Activated CD4-positive, alpha-beta T cell treated with anti-CD3 and anti-CD28 coated beads for 36 hours (primary cell): ENCODE data around the gene TMEM134. TPM values are rescaled to one million over a fixed set of nuclear protein-coding genes. Genes with fewer than 3 reads are reported as not detected.
A peak's percentile ranks its signal among the peaks of the same experiment; 100 is the strongest.
"Not testable (repeated sequence)": the region's sequence is repeated elsewhere in the genome, so short reads cannot be mapped to it uniquely, and the experiment has no call there.

ENCODE experiments used
- ATAC-seq: fragments of 200-7000 bp; cut with Tn5 transposase; one replicate; pipeline ENCODE4 v1.10.0; 2021; ENCODE audit warnings: mild to moderate bottlenecking, moderate library complexity
- CTCF ChIA-PET: fragments of 350-600 bp; sonication (Branson Sonifier 250); formaldehyde crosslinking; loops from one replicate; lab custom pipeline; 2021; ENCODE audit warnings: antibody characterized with exemption; lab: Charles Lee
- POLR2A ChIA-PET: fragments of 350-600 bp; sonication (Branson Sonifier 250); formaldehyde crosslinking; loops from one replicate; lab custom pipeline; 2021; ENCODE audit warnings: antibody characterized with exemption, inconsistent platforms; lab: Charles Lee
- DNase-seq: peaks from one replicate; pipeline ENCODE4 v3.0.0-alpha.2; 2020
- H3K27ac Mint-ChIP-seq: one replicate; pipeline ENCODE4 v1.8.0; 2021; ENCODE audit warnings: mixed read lengths
- H3K27me3 Mint-ChIP-seq: one replicate; pipeline ENCODE4 v1.8.0; 2021; ENCODE audit warnings: mixed read lengths
- H3K36me3 Mint-ChIP-seq: one replicate; pipeline ENCODE4 v1.8.0; 2021; ENCODE audit warnings: low read depth, mixed read lengths
- H3K4me1 Mint-ChIP-seq: one replicate; pipeline ENCODE4 v1.8.0; 2021; ENCODE audit warnings: mixed read lengths
- H3K4me3 Mint-ChIP-seq: one replicate; pipeline ENCODE4 v1.8.0; 2021; ENCODE audit warnings: mild to moderate bottlenecking, moderate library complexity, mixed read lengths
- H3K9me3 Mint-ChIP-seq: one replicate; pipeline ENCODE4 v1.8.0; 2021; ENCODE audit warnings: low read depth, mixed read lengths
- intact Hi-C, 2 experiments: fragments of 100-400 bp; cut with DNase I in 1 of 2; cut with micrococcal nuclease in 1 of 2; formaldehyde crosslinking; loops; one replicate each; pipeline versions ENCODE4 v1.14.2 to v1.15.1; 2022 to 2024; cut with DNase I, micrococcal nuclease
- total RNA-seq, 2 experiments: library from RNA; stranded (reverse); gene quantifications; one replicate each; pipeline ENCODE4 v1.2.3, GENCODE V29; 2021

Gene TMEM134
- total RNA-seq, 2 experiments from 2014 or later: 69.9 to 74.7 TPM

DNA sequence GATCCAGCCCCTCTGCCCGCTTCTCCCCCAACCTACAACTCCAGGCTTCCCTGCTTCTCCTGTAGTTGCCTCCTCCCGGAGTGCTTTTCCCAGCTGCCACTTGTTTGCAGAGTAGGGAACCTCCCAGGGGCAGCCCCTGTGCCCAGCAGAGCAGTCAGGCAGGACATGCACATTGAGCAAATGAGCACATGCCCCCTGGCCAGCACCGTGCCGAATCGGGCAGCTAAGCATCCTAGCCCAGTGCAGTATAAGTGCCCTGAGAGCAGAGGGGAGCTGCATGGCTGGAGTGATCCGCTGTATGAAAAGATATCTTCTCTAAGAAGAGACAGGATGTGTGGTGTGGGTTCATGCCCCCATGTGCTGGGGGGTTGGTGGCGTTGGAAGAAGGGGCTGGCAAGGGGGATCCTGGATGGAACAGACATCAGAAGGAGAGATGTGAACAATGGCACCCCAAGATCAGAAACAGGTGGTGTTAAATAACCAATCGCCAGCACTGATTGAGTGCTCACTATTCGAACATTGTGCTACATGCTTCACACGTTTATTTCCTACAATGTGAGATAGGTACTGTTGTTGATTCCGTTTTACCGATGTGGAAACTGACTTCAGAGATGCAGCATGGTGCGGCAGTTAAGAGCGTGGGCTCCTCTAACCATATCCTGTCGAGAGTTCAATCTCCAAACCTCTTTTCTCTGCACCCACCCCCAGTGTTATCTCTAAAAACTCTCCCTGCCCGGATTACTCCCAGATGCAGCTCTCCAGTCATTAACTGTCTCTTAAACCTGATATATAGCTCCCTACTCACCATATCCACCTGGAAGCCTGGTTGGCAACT, 15.0 kb upstream of the TMEM134 start:
- POLR2A ChIA-PET: interaction anchor here (0.6 to 1.5 kb wide), 3 partner anchors 15 to 1024 kb away, joined by 3 to 4 read pairs (median 3); partner anchors contain the start of gene TMEM134
- intact Hi-C loops: loop anchor here (1.0 to 10.0 kb wide), 14 partner anchors 15 to 849 kb away; partner anchors contain the start of genes CDK2AP2 (in 1 of the 2), GRK2 (in 1 of the 2), PITPNM1 (in 1 of the 2) and POLD4 (in 1 of the 2)
- CTCF ChIA-PET: interaction anchor here (0.6 kb wide), 2 partner anchors 38 to 84 kb away, joined by 3 read pairs; no protein-coding TSS in a partner anchor
- H3K27ac Mint-ChIP-seq: peak overlapping the region; percentile 99
- H3K36me3 Mint-ChIP-seq: peaks cover 52% of the 10 kb centered on the region
- ATAC-seq (peak; percentile 17), DNase-seq (peak; percentile 74)
- no peaks in the 10 kb centered on the region for H3K27me3 Mint-ChIP-seq
- peak overlapping the region; percentile 86 for H3K4me3 Mint-ChIP-seq
- peaks cover 60% of the 10 kb centered on the region for H3K4me1 Mint-ChIP-seq
- H3K9me3 Mint-ChIP-seq: peaks cover 2% of the 10 kb centered on the region

DNA sequence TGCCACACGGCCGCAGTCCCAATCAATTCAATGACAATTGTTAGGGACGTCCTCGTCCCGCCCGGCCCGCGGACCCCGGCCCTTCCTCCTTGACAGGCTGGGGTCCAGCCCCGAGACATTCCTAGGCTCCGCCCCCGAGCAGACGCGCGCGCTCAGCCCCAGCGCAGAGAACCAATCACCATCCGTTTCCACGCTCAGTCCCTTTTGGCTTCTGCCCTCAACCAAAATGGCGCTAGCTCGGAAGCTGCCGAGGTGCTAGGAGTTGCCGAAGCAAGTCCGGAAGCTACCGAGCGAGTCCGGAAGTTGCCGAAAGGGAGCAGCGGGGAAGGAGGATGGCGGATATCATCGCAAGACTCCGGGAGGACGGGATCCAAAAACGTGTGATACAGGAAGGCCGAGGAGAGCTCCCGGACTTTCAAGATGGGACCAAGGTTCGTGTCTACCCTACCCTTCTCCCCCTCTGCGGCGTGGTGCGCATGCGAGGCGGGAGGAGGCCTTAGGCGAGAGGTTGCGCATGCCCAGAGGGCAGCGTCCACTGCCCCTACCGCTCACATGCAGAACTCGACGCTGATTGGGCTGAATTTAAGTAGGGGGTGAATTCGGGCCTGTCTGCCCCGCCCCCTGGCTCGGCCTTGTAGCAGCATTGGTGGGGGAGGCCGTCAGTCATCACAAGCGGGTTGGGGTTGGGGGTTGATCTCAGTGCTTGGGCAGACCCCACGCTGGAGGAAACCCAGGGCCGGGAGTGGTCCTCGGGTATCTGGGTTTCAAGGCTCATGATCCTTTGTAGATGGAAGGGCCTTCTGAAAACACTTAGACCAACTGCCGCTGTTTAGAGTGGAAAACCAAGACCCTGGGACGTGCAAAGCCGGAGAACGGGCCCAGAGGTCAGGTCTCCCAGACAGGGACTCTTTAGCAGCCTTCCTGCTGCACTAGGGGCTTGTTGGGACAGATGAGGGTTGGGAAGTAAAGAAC, 14.1 kb upstream of the TMEM134 start, which contains the start of gene AIP:
Gene AIP (plus strand): TSS at position 200 of the 972 bp plus-strand sequence. CDS start 133 bp downstream, at position 333.
- ATAC-seq (peak; percentile 72), DNase-seq (peak; percentile 99)
- Mint-ChIP-seq H3K27me3 (no peaks in the 10 kb centered on the region), H3K4me1 (peaks cover 50% of the 10 kb centered on the region), H3K27ac (peak within 1 kb of the TSS; percentile 99), H3K9me3 (peaks cover 2% of the 10 kb centered on the region), H3K4me3 (peak within 1 kb of the TSS; percentile 86), H3K36me3 (peaks cover 43% of the 10 kb centered on the region)
- intact Hi-C loops: loop anchor here (1.0 to 10.0 kb wide), 11 partner anchors 14 to 848 kb away; partner anchors contain the start of genes CDK2AP2 (in 1 of the 2), GRK2 (in 1 of the 2), POLD4 (in 1 of the 2) and PPP1CA (in 1 of the 2)
- POLR2A ChIA-PET: no interaction called here
- CTCF ChIA-PET: interaction anchor here (0.6 to 1.2 kb wide), 5 partner anchors 10 to 127 kb away, joined by 3 to 5 read pairs (median 3); partner anchors contain the start of gene CDK2AP2

DNA sequence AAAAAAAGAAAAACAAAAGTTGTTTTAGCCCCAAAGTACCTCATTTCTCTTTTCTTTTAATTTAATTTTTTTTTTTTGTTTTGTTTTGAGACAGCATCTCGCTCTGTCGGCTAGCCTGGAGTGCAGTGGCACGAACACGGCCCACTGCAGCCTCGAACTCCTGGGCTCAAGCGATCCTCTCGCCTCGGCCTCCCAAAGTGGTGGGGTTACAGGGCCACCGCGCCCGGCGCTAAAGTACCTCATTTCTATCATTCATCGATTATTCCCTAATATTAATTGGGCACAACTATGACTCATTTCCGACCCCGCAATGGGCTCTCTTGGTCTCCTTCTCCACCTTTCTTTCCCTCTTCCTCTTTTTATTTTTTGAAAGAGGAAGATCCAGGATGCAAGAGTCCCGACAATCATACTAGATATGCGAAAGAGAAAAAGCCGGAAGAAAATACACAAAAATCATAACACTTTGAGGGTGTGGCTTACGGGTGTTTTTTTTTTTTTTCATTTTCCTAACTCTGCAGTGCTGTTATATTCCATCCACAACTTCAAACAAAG, 13.3 kb upstream of the TMEM134 start:
- peak overlapping the region; percentile 99 for H3K27ac Mint-ChIP-seq
- intact Hi-C loops: loop anchor here in 1 of 2 experiments (1.0 to 10.0 kb wide), 3 partner anchors 13 to 848 kb away; partner anchors contain the start of genes GRK2, RBM4 and TMEM134
- ATAC-seq: no peak
- ChIA-PET POLR2A (interaction anchor here (0.7 kb wide), 1 partner anchor 12 kb away, joined by 4 read pairs; no protein-coding TSS in a partner anchor), CTCF (interaction anchor here (0.7 to 1.2 kb wide), 6 partner anchors 10 to 315 kb away, joined by 3 to 5 read pairs (median 4); partner anchors contain the start of genes CDK2AP2 and TBC1D10C)
- no peaks in the 10 kb centered on the region for H3K27me3 Mint-ChIP-seq
- H3K4me3 Mint-ChIP-seq: peak overlapping the region; percentile 86
- no peak for DNase-seq
- H3K4me1 Mint-ChIP-seq: peaks cover 43% of the 10 kb centered on the region
- no peaks in the 10 kb centered on the region for H3K9me3 Mint-ChIP-seq
- peaks cover 35% of the 10 kb centered on the region for H3K36me3 Mint-ChIP-seq

DNA sequence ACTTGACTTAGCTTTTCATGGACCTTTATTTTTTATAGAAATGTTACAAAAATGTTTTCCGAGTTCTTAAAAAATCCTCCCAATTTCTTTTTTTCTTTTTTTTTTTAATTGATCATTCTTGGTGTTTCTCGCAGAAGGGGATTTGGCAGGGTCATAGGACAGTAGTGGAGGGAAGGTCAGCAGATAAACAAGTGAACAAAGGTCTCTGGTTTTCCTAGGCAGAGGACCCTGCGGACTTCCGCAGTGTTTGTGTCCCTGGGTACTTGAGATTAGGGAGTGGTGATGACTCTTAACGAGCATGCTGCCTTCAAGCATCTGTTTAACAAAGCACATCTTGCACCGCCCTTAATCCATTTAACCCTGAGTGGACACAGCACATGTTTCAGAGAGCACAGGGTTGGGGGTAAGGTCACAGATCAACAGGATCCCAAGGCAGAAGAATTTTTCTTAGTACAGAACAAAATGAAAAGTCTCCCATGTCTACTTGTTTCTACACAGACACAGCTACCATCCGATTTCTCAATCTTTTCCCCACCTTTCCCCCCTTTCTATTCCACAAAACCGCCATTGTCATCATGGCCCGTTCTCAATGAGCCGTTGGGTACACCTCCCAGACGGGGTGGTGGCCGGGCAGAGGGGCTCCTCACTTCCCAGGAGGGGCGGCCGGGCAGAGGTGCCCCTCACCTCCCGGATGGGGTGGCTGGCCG, 8.4 kb upstream of the TMEM134 start:
- H3K4me1 Mint-ChIP-seq, H3K27ac Mint-ChIP-seq, DNase-seq, H3K27me3 Mint-ChIP-seq, intact Hi-C loops, H3K4me3 Mint-ChIP-seq, H3K36me3 Mint-ChIP-seq, H3K9me3 Mint-ChIP-seq, ATAC-seq, POLR2A ChIA-PET: not testable (repeated sequence)
- CTCF ChIA-PET: interaction anchor here (0.6 kb wide), 2 partner anchors 59 to 503 kb away, joined by 3 read pairs; no protein-coding TSS in a partner anchor

DNA sequence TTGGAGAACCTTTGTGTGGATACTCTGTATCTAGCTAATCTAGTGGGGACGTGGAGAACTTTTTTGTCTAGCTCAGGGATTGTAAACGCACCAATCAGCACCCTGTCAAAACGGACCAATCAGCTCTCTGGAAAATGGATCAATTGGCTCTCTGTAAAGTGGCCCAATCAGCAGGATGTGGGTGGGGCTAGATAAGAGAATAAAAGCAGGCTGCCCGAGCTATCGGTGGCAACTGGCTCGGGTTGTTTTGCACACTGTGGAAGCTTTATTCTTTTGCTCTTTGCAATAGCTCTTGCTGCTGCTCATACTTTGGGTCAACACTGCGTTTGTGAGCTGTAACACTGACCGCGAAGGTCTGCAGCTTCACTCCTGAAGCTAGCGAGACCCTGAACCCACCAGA, 7.6 kb upstream of the TMEM134 start:
- H3K4me3 Mint-ChIP-seq, H3K4me1 Mint-ChIP-seq, H3K36me3 Mint-ChIP-seq, intact Hi-C loops, H3K27me3 Mint-ChIP-seq, H3K27ac Mint-ChIP-seq, H3K9me3 Mint-ChIP-seq, ATAC-seq, POLR2A ChIA-PET, DNase-seq: not testable (repeated sequence)
- CTCF ChIA-PET: interaction anchor here (0.6 kb wide), 2 partner anchors 58 to 504 kb away, joined by 3 read pairs; no protein-coding TSS in a partner anchor

DNA sequence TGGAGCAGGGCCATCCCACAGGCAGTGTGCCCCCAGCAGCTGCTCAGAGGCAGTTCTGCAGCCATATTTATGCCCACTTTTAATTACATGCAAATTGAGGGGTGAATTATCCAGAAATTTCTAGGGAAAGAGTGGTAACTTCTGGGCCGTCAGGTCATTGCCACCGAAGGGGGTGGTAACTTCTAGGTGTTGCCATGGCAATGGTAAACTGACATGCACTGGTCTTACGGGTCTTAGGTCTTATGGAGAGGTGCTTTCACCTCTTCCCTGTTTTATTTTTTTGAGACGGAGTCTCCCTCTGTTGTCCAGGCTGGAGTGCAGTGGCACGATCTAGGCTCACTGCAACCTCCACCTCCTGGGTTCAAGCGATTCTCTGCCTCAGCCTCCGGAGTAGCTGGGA, 3.8 kb upstream of the TMEM134 start:
- intact Hi-C loops: no loop called here
- no peak for DNase-seq
- POLR2A ChIA-PET: no interaction called here

DNA sequence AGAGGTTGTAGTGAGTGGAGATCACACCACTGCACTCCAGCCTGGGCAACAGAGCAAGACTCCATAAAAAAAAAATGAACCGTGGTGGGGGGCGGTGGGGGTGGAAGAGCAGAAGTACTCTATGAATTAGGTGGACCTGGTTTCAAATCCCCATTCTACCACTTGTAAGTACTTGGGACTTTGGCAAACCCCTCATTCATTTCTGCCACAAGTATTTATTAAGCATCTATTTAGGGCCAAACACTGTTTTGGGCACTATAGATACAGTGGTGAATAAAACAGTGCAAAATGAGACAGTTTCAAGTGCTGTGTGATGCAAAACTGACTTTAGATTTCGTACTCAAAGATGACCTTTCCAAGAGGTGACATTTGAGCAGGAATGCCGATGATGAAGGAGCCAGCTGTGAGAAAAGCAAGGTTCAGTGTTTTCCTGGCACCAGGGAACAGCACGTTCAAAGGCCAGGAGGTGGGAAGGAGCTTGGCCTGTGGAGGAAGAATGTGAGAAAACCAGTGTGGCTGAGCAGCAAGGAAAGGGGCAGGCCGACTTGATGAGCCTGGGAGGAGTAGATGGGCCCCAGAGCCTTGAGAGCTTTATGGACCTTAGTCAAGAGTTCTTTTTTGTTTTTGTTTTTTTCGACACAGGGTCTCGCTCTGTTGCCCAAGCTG, 1.4 kb upstream of the TMEM134 start:
- H3K4me3 Mint-ChIP-seq: peak overlapping the region; percentile 82
- H3K9me3 Mint-ChIP-seq: no peaks in the 10 kb centered on the region
- intact Hi-C loops: no loop called here
- peaks cover 5% of the 10 kb centered on the region for H3K36me3 Mint-ChIP-seq
- ATAC-seq (no peak), DNase-seq (no peak)
- H3K27me3 Mint-ChIP-seq: no peaks in the 10 kb centered on the region
- H3K4me1 Mint-ChIP-seq: peaks cover 19% of the 10 kb centered on the region
- ChIA-PET POLR2A (interaction anchor here (0.6 kb wide), 1 partner anchor 11 kb away, joined by 4 read pairs; no protein-coding TSS in a partner anchor), CTCF (interaction anchor here (0.6 to 0.7 kb wide), 3 partner anchors 13 to 182 kb away, joined by 3 to 4 read pairs (median 3); partner anchors contain the start of gene AIP)
- H3K27ac Mint-ChIP-seq: peak overlapping the region; percentile 86

More for the DNA sequence above, 3.8 kb upstream of the TMEM134 start:
- Mint-ChIP-seq H3K27me3 (no peaks in the 10 kb centered on the region), H3K4me1 (peaks cover 6% of the 10 kb centered on the region), H3K36me3 (no peaks in the 10 kb centered on the region), H3K4me3 (no peak overlapping the region), H3K9me3 (no peaks in the 10 kb centered on the region), H3K27ac (no peak overlapping the region)
- ATAC-seq: no peak
- CTCF ChIA-PET: no interaction called here

DNA sequence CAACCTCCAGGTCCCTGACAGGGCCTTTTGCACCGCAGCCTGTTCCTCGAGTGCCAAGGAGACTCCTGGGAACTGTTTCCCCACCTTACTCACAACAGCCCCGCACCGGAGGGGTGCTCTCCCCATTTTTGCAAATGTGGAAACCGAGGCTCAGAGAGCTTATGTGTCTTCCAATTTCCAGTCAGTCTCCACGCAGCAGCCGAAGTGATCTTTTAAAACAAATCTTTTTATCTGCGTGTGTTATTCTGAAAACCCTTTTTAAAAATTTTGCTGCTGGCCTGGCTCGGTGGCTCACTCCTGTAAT, 409 bp upstream of the TMEM134 start:
- ChIA-PET POLR2A (interaction anchor here (0.6 kb wide), 1 partner anchor 12 kb away, joined by 4 read pairs; no protein-coding TSS in a partner anchor), CTCF (interaction anchor here (0.6 to 2.0 kb wide), 5 partner anchors 30 to 120 kb away, joined by 3 to 9 read pairs (median 3); partner anchors contain the start of gene PPP1CA)
- DNase-seq: no peak
- Mint-ChIP-seq H3K27ac (peak overlapping the region; percentile 86), H3K36me3 (peaks cover 9% of the 10 kb centered on the region), H3K4me3 (peak overlapping the region; percentile 82), H3K4me1 (peaks cover 22% of the 10 kb centered on the region), H3K9me3 (no peaks in the 10 kb centered on the region), H3K27me3 (no peaks in the 10 kb centered on the region)
- ATAC-seq: no peak
- intact Hi-C loops: loop anchor here (1.0 to 5.0 kb wide), 15 partner anchors 13 to 336 kb away; partner anchors contain the start of genes PPP1CA (in 2 of the 2), RPS6KB2 (in 2 of the 2), NDUFV1 (in 1 of the 2) and POLD4 (in 1 of the 2)

DNA sequence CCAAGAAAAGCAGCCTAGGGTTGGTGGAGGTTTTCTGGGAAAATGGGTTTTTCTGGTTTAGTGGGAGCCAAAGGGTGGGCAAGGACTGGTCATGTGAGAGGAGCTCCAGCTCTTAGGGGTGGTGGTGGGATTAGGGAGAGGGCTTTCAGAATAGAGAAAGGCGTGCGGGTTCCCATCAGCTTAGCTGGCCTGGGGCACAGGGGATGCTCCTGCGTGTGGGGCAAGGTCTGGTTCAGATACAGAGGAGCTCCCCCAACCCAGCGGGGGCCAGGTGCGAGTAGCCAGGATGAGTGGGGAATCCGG, 644 bp downstream of the TMEM134 start:
- intact Hi-C loops: loop anchor here in 1 of 2 experiments (2.0 to 5.0 kb wide), 2 partner anchors 22 to 41 kb away; partner anchors contain the start of gene RPS6KB2
- POLR2A ChIA-PET: interaction anchor here (0.8 to 1.0 kb wide), 2 partner anchors 16 to 151 kb away, joined by 3 to 4 read pairs; no protein-coding TSS in a partner anchor
- CTCF ChIA-PET: interaction anchor here (0.7 to 2.0 kb wide), 9 partner anchors 15 to 229 kb away, joined by 3 to 9 read pairs (median 4); partner anchors contain the start of gene AIP
- peak; percentile 4 for ATAC-seq
- Mint-ChIP-seq H3K4me1 (peaks cover 24% of the 10 kb centered on the region), H3K4me3 (peak overlapping the region; percentile 82), H3K27ac (peak overlapping the region; percentile 78), H3K27me3 (no peaks in the 10 kb centered on the region), H3K36me3 (peaks cover 9% of the 10 kb centered on the region), H3K9me3 (no peaks in the 10 kb centered on the region)
- peak; percentile 62 for DNase-seq
